ENCODE data around the gene PGPEP1. TPM values are rescaled to one million over a fixed set of nuclear protein-coding genes. Genes with fewer than 3 reads are reported as not detected.

Gene PGPEP1
- total and polyA plus RNA-seq, 3 donors from 2014 or later, result 10.8 to 16.2 (median 12.4) TPM

DNA sequence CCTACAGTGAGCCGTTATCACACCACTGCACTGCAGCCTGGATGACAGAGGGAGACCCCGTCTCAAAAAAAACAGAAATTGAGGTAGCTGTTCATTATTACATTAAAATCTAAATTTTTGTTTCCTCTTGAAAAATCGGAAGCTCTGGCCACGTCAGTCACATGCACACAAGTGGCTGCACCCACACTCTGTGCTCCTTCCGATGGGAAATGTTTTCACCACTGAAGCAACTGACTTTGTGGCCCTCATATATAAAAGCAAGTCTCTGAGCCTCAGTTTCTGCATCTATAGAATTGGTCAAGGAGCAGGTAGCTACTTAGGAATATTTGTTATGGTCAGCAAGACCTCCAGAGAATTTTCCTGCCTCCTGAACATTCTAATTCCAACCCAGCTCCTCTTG, 52.5 kb downstream of the PGPEP1 start:
- intact Hi-C loops (cut with DNase I; ENCODE audit: low total_unique reads), result no loop called here
- Histone ChIP-seq H3K4me1 (peaks cover 20% of the 10 kb centered on the region), H3K36me3 (ENCODE audit: low read depth, missing control alignments) (no peaks in the 10 kb centered on the region), H3K27ac (no peak overlapping the region), H3K4me3 (no peak overlapping the region), H3K27me3 (no peaks in the 10 kb centered on the region), H3K9me3 (no peaks in the 10 kb centered on the region)
- 87% methylated on average over 5 of the region's 5 CpGs for WGBS, 2 donors
- DNase-seq, result no peak
- TF ChIP-seq, protein P1, sequence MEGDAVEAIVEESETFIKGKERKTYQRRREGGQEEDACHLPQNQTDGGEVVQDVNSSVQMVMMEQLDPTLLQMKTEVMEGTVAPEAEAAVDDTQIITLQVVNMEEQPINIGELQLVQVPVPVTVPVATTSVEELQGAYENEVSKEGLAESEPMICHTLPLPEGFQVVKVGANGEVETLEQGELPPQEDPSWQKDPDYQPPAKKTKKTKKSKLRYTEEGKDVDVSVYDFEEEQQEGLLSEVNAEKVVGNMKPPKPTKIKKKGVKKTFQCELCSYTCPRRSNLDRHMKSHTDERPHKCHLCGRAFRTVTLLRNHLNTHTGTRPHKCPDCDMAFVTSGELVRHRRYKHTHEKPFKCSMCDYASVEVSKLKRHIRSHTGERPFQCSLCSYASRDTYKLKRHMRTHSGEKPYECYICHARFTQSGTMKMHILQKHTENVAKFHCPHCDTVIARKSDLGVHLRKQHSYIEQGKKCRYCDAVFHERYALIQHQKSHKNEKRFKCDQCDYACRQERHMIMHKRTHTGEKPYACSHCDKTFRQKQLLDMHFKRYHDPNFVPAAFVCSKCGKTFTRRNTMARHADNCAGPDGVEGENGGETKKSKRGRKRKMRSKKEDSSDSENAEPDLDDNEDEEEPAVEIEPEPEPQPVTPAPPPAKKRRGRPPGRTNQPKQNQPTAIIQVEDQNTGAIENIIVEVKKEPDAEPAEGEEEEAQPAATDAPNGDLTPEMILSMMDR (IDR thresholded peaks at IDR 0.05), result no peak
- no peak for TF ChIP-seq POLR2A (IDR thresholded peaks at IDR 0.05)

DNA sequence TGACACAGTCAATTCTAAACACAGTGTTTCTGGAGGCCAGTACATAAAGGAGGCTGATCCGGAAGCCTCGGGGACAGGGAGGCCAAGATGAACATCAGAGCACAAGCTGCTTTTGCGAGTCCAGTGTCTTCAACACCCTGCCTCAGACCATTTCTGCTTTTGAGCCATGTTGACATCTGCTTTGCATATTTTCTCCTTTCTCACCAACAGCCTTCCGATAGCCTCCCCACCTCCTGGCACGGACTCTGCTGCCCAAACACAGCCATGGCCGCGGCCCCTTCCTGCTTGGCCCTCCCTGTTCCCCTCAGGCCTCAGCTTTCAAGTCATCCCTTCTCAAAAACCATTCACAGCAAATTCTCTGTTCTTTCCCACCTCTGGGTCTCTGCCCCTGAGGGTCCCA, 53.4 kb downstream of the PGPEP1 start:
- DNase-seq, result no peak
- Histone ChIP-seq H3K36me3 (ENCODE audit: low read depth, missing control alignments) (no peaks in the 10 kb centered on the region), H3K27ac (no peak overlapping the region), H3K4me1 (peaks cover 19% of the 10 kb centered on the region), H3K27me3 (no peaks in the 10 kb centered on the region), H3K4me3 (no peak overlapping the region), H3K9me3 (no peaks in the 10 kb centered on the region)
- WGBS, 2 donors, result 75 to 77% methylated on average over 7 of the region's 7 CpGs
- TF ChIP-seq POLR2A (IDR thresholded peaks at IDR 0.05), result no peak
- intact Hi-C loops (cut with DNase I; ENCODE audit: low total_unique reads), result no loop called here

DNA sequence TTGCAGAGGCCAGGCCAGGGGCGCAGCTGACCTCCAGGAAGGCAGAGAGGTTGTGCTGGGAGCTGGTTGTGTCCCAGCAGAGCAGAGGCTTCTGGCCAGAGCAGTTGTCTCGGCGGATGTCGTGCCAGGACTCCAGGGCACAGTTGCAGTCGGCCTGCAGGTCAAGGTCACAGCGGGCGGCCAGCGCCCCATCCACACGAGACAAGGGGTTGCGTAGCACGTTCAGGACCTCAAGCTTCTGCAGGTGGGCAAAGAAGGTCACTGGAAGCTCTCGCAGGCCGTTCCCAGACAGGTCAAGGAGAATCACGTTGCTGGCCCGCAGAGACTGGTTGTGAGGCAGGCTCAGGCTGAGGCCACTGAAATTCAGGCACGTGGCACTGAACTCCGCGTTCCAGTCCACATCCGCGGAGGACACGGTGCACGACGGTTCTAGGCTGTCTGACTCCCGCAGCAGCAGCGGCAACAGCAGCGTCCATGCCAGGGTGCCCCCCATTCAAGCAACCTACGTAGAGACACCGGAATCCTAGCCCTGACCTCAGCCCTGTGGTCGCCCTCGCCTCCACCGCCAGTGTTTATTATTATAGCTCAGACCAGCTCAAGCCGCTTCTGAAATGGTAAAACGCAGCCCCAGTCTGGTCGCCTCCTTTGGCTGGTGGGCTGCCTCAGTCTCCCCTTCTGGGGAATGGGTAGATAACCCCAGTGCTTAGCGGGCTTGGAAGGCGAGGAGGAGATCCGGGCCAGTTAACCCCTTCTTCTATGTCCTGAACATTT, 56.3 kb downstream of the PGPEP1 start:
- Histone ChIP-seq H3K36me3 (ENCODE audit: low read depth, missing control alignments) (no peaks in the 10 kb centered on the region), H3K9me3 (no peaks in the 10 kb centered on the region), H3K27ac (peak overlapping the region in 1 of 2 donors; percentile 50), H3K27me3 (no peaks in the 10 kb centered on the region), H3K4me1 (peaks cover 26% of the 10 kb centered on the region), H3K4me3 (peak overlapping the region; percentile 31 to 42)
- no peak for TF ChIP-seq POLR2A (IDR thresholded peaks at IDR 0.05)
- TF ChIP-seq, protein P1 (IDR thresholded peaks at IDR 0.05), result no peak
- WGBS, 2 donors, result 9 to 17% methylated on average over 18 to 37 of the region's 37 CpGs
- DNase-seq, result peak; percentile 72
- intact Hi-C loops (cut with DNase I; ENCODE audit: low total_unique reads), result no loop called here

DNA sequence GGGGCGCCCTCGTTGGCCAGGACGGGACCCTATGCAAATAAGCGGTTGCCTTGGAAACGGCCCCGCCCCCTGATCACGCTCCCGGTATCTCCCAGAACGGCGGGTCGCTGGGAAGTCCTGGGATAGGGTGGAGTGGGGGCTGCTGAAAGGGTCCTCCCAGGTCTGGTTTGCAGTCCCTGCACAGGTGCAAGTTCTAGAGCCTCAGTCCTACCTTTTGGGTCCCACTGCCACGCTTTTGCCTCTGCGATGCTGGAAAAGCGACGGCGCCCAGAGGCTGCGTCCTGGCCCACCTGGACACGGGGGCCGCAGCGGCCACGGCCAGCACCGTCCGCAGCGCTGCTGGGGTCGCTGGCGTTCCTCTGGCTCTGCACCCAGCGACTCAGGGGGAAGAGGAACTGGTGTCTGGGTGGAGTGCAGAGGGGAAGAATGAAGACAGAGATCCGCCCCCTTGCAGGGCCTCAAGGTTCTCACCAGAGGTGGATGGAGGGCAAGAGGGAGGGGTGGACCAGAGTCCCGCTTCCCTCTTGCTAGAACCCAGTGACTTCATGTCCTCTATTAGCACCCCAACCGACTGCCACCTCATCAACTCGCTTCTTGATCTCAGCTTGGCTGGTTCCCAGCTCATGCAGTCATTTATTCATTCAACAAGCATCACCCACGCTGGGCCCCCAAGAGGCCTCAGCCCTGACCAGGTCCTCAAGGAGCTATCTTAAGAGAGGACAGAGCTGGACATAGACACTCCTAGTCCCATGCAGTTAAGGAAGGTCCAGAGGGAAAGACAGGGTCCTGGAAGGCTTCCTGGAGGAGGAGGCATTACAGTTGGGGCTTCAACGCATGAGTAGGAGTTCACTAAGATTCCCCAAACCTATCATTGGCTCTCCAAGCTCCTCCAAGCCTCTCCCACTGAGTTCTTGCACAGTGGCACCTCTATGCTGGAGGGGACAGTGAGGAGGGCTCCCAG, 57.1 kb downstream of the PGPEP1 start, which contains the start of gene LRRC25:
LRRC25 (minus strand) TSS at position 381 of the 961 bp plus-strand sequence. CDS start 659 bp downstream, outside the sequence.
- Histone ChIP-seq H3K27ac (peak within 1 kb of the TSS in 1 of 2 donors; percentile 50), H3K4me3 (peak within 1 kb of the TSS; percentile 31 to 42), H3K4me1 (peaks cover 34% of the 10 kb centered on the region), H3K36me3 (ENCODE audit: low read depth, missing control alignments) (no peaks in the 10 kb centered on the region), H3K27me3 (no peaks in the 10 kb centered on the region), H3K9me3 (no peaks in the 10 kb centered on the region)
- intact Hi-C loops (cut with DNase I; ENCODE audit: low total_unique reads), result no loop called here
- TF ChIP-seq POLR2A (IDR thresholded peaks at IDR 0.05), result no peak
- TF ChIP-seq, protein P1 (IDR thresholded peaks at IDR 0.05), result no peak
- 26 to 47% methylated on average over 8 to 33 of the region's 33 CpGs for WGBS, 2 donors
- peak; percentile 83 for DNase-seq

DNA sequence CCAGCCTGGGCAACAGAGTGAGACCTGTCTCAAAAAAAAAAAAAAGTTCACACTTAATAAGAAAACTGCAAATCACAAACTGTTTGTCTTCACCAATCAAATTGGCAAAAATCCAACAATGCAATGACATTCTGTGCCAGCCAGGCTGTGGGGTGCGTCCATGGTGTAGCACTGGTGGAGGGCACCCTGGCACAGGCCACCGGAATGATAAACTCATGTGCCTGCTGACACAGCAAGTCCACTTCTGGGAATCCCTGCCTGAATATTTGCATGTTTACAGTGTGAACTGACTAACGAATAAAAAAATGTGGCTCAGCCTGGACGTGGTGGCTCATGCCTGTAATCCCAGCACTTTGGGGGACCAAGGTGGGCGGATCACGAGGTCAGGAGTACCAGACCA, 58.6 kb downstream of the PGPEP1 start:
- H3K27ac ChIP-seq, result no peak overlapping the region
- peak; percentile 88 for DNase-seq
- WGBS, 2 donors, result 52 to 55% methylated on average over 6 of the region's 6 CpGs

More for the DNA sequence above, 58.6 kb downstream of the PGPEP1 start:
- no peak overlapping the region for H3K4me3 ChIP-seq
- intact Hi-C loops (cut with DNase I; ENCODE audit: low total_unique reads), result no loop called here
- H3K4me1 ChIP-seq, result peaks cover 42% of the 10 kb centered on the region
- TF ChIP-seq POLR2A (IDR thresholded peaks at IDR 0.05), result no peak
- TF ChIP-seq, protein P1 (IDR thresholded peaks at IDR 0.05), result no peak
- no peaks in the 10 kb centered on the region for H3K36me3 ChIP-seq (ENCODE audit: low read depth, missing control alignments)
- no peaks in the 10 kb centered on the region for H3K27me3 ChIP-seq
- H3K9me3 ChIP-seq, result no peaks in the 10 kb centered on the region

Measured in testis (tissue), 3 donors.